ENCODE measurements around the gene TRMT6.

TRMT6 gene

GRCh38 chr20:5933802-5934436 lies 16.4 kb downstream of the TRMT6 start:
- no peak for DNase-seq (ENCODE audit: low spot score)
- peaks cover 0 to 17% of the 10 kb centered on the region in 2 donors for H3K36me3 ChIP-seq (replicated peaks in 1 of 2; ENCODE audit: control insufficient read depth in 2 of 2, insufficient read depth in 2 of 2, low read length in 2 of 2)
- H4K91ac ChIP-seq (ENCODE audit: low read depth, low read length, poor library complexity) = no peak overlapping the region

GRCh38 chr20:5932796-5933195 lies 17.5 kb downstream of the TRMT6 start:
- H2AFZ ChIP-seq (ENCODE audit: low read length) = no peak overlapping the region
- H4K8ac ChIP-seq (ENCODE audit: low read depth, low read length) = no peak overlapping the region
- H3K79me1 ChIP-seq (ENCODE audit: low read depth, low read length) = no peaks in the 10 kb centered on the region
- H2BK15ac ChIP-seq (ENCODE audit: low read length) = no peak overlapping the region
- H3K36me3 ChIP-seq (replicated peaks in 1 of 2; ENCODE audit: control insufficient read depth in 2 of 2, insufficient read depth in 2 of 2, low read length in 2 of 2) = peaks cover 0 to 6% of the 10 kb centered on the region in 2 donors
- H4K91ac ChIP-seq (ENCODE audit: low read depth, low read length, poor library complexity) = no peak overlapping the region
- H2AK5ac ChIP-seq (ENCODE audit: low read depth, low read length) = no peak overlapping the region
- no peak overlapping the region for H3K23ac ChIP-seq (ENCODE audit: low read depth, low read length, poor library complexity)
- H3K27ac ChIP-seq (replicated peaks; ENCODE audit: low read length) = no peak overlapping the region
- no peak overlapping the region for H2BK120ac ChIP-seq (ENCODE audit: low read depth, low read length)
- H3K9ac ChIP-seq (ENCODE audit: low read depth, low read length, poor library complexity) = no peak overlapping the region
- no peak overlapping the region for H2BK5ac ChIP-seq (ENCODE audit: low read length)
- no peaks in the 10 kb centered on the region for H3K9me3 ChIP-seq (replicated peaks in 1 of 2; ENCODE audit: control insufficient read depth in 2 of 2, insufficient read depth in 1 of 2, low read depth in 1 of 2, low read length in 2 of 2)
- H3K4me1 ChIP-seq (ENCODE audit: control insufficient read depth in 2 of 2, insufficient read depth in 1 of 2, low read depth in 1 of 2, low read length in 2 of 2) = no peaks in the 10 kb centered on the region
- WGBS, 2 donors (ENCODE audit: extremely low coverage in 2 of 2, insufficient read length in 2 of 2, insufficient replicate concordance in 1 of 2) = no CpG with 5 or more reads among the region's 3 CpGs
- H2BK12ac ChIP-seq (ENCODE audit: low read length) = no peak overlapping the region
- no peak for DNase-seq (ENCODE audit: low spot score)
- H3K4me3 ChIP-seq (ENCODE audit: low read length in 2 of 2) = no peak overlapping the region
- H3K18ac ChIP-seq (ENCODE audit: low read length) = no peak overlapping the region
- peaks cover 0 to 2% (median 0%) of the 10 kb centered on the region in 3 experiments for H3K27me3 ChIP-seq (ENCODE audit: control insufficient read depth in 3 of 3, insufficient read depth in 3 of 3, low read depth in 1 of 3, low read length in 3 of 3)
- H3K14ac ChIP-seq (ENCODE audit: low read length) = no peak overlapping the region
- no peak overlapping the region for H3K4me2 ChIP-seq (ENCODE audit: insufficient read depth, low read length, poor library complexity, severe bottlenecking)
- no peak overlapping the region for H3K4ac ChIP-seq (ENCODE audit: low read length)

More at GRCh38 chr20:5933802-5934436, 16.4 kb downstream of the TRMT6 start:
- Histone ChIP-seq H4K8ac (ENCODE audit: low read depth, low read length) (no peak overlapping the region), H3K27ac (replicated peaks; ENCODE audit: low read length) (no peak overlapping the region), H2BK5ac (ENCODE audit: low read length) (no peak overlapping the region), H3K4me3 (ENCODE audit: low read length in 2 of 2) (no peak overlapping the region), H3K79me1 (ENCODE audit: low read depth, low read length) (no peaks in the 10 kb centered on the region), H3K18ac (ENCODE audit: low read length) (no peak overlapping the region), H3K9ac (ENCODE audit: low read depth, low read length, poor library complexity) (no peak overlapping the region), H2BK15ac (ENCODE audit: low read length) (no peak overlapping the region), H2BK120ac (ENCODE audit: low read depth, low read length) (no peak overlapping the region), H3K27me3 (ENCODE audit: control insufficient read depth in 3 of 3, insufficient read depth in 3 of 3, low read depth in 1 of 3, low read length in 3 of 3) (peaks cover 0 to 2% (median 0%) of the 10 kb centered on the region in 3 experiments), H2AFZ (ENCODE audit: low read length) (no peak overlapping the region), H3K9me3 (replicated peaks in 1 of 2; ENCODE audit: control insufficient read depth in 2 of 2, insufficient read depth in 1 of 2, low read depth in 1 of 2, low read length in 2 of 2) (no peaks in the 10 kb centered on the region), H3K14ac (ENCODE audit: low read length) (no peak overlapping the region), H3K23ac (ENCODE audit: low read depth, low read length, poor library complexity) (no peak overlapping the region), H2AK5ac (ENCODE audit: low read depth, low read length) (no peak overlapping the region), H3K4me2 (ENCODE audit: insufficient read depth, low read length, poor library complexity, severe bottlenecking) (no peak overlapping the region), H3K4ac (ENCODE audit: low read length) (no peak overlapping the region), H2BK12ac (ENCODE audit: low read length) (no peak overlapping the region), H3K4me1 (ENCODE audit: control insufficient read depth in 2 of 2, insufficient read depth in 1 of 2, low read depth in 1 of 2, low read length in 2 of 2) (no peaks in the 10 kb centered on the region)
- no CpG with 5 or more reads among the region's 7 CpGs for WGBS, 2 donors (ENCODE audit: extremely low coverage in 2 of 2, insufficient read length in 2 of 2, insufficient replicate concordance in 1 of 2)

GRCh38 chr20:5931411-5931810 lies 18.9 kb downstream of the TRMT6 start:
- H2AK5ac ChIP-seq (ENCODE audit: low read depth, low read length) = no peak overlapping the region
- WGBS, 2 donors (ENCODE audit: extremely low coverage in 2 of 2, insufficient read length in 2 of 2, insufficient replicate concordance in 1 of 2) = no CpG with 5 or more reads among the region's 3 CpGs
- H2BK5ac ChIP-seq (ENCODE audit: low read length) = no peak overlapping the region
- H3K14ac ChIP-seq (ENCODE audit: low read length) = no peak overlapping the region
- no peaks in the 10 kb centered on the region for H3K79me1 ChIP-seq (ENCODE audit: low read depth, low read length)
- no peak overlapping the region for H4K8ac ChIP-seq (ENCODE audit: low read depth, low read length)
- H2AFZ ChIP-seq (ENCODE audit: low read length) = no peak overlapping the region
- no peak overlapping the region for H3K27ac ChIP-seq (replicated peaks; ENCODE audit: low read length)
- H2BK15ac ChIP-seq (ENCODE audit: low read length) = no peak overlapping the region
- DNase-seq (ENCODE audit: low spot score) = no peak
- no peak overlapping the region for H3K18ac ChIP-seq (ENCODE audit: low read length)
- H3K36me3 ChIP-seq (replicated peaks in 1 of 2; ENCODE audit: control insufficient read depth in 2 of 2, insufficient read depth in 2 of 2, low read length in 2 of 2) = no peaks in the 10 kb centered on the region
- H2BK120ac ChIP-seq (ENCODE audit: low read depth, low read length) = no peak overlapping the region
- H3K9me3 ChIP-seq (replicated peaks in 1 of 2; ENCODE audit: control insufficient read depth in 2 of 2, insufficient read depth in 1 of 2, low read depth in 1 of 2, low read length in 2 of 2) = no peaks in the 10 kb centered on the region
- no peak overlapping the region for H2BK12ac ChIP-seq (ENCODE audit: low read length)
- no peak overlapping the region for H3K4ac ChIP-seq (ENCODE audit: low read length)
- H3K4me2 ChIP-seq (ENCODE audit: insufficient read depth, low read length, poor library complexity, severe bottlenecking) = no peak overlapping the region
- no peak overlapping the region for H3K4me3 ChIP-seq (ENCODE audit: low read length in 2 of 2)
- no peak overlapping the region for H3K23ac ChIP-seq (ENCODE audit: low read depth, low read length, poor library complexity)
- no peak overlapping the region for H3K9ac ChIP-seq (ENCODE audit: low read depth, low read length, poor library complexity)
- H4K91ac ChIP-seq (ENCODE audit: low read depth, low read length, poor library complexity) = no peak overlapping the region
- H3K4me1 ChIP-seq (ENCODE audit: control insufficient read depth in 2 of 2, insufficient read depth in 1 of 2, low read depth in 1 of 2, low read length in 2 of 2) = no peaks in the 10 kb centered on the region
- peaks cover 0 to 4% (median 0%) of the 10 kb centered on the region in 3 experiments for H3K27me3 ChIP-seq (ENCODE audit: control insufficient read depth in 3 of 3, insufficient read depth in 3 of 3, low read depth in 1 of 3, low read length in 3 of 3)

GRCh38 chr20:5928836-5929715 lies 21.3 kb downstream of the TRMT6 start:
- no peak overlapping the region for H3K18ac ChIP-seq (ENCODE audit: low read length)
- H3K27me3 ChIP-seq (ENCODE audit: control insufficient read depth in 3 of 3, insufficient read depth in 3 of 3, low read depth in 1 of 3, low read length in 3 of 3) = peaks cover 0 to 4% (median 0%) of the 10 kb centered on the region in 3 experiments
- H3K4me3 ChIP-seq (ENCODE audit: low read length in 2 of 2) = no peak overlapping the region
- H3K36me3 ChIP-seq (replicated peaks in 1 of 2; ENCODE audit: control insufficient read depth in 2 of 2, insufficient read depth in 2 of 2, low read length in 2 of 2) = no peaks in the 10 kb centered on the region
- no peak overlapping the region for H4K8ac ChIP-seq (ENCODE audit: low read depth, low read length)
- H3K4me2 ChIP-seq (ENCODE audit: insufficient read depth, low read length, poor library complexity, severe bottlenecking) = no peak overlapping the region
- no peak overlapping the region for H3K9ac ChIP-seq (ENCODE audit: low read depth, low read length, poor library complexity)
- no peak overlapping the region for H2BK5ac ChIP-seq (ENCODE audit: low read length)
- no peak overlapping the region for H2AK5ac ChIP-seq (ENCODE audit: low read depth, low read length)
- no peak overlapping the region for H3K27ac ChIP-seq (replicated peaks; ENCODE audit: low read length)
- no peak overlapping the region for H4K91ac ChIP-seq (ENCODE audit: low read depth, low read length, poor library complexity)
- no peak for DNase-seq (ENCODE audit: low spot score)
- no peaks in the 10 kb centered on the region for H3K79me1 ChIP-seq (ENCODE audit: low read depth, low read length)
- H2BK120ac ChIP-seq (ENCODE audit: low read depth, low read length) = no peak overlapping the region
- no peaks in the 10 kb centered on the region for H3K9me3 ChIP-seq (replicated peaks in 1 of 2; ENCODE audit: control insufficient read depth in 2 of 2, insufficient read depth in 1 of 2, low read depth in 1 of 2, low read length in 2 of 2)
- H3K4me1 ChIP-seq (ENCODE audit: control insufficient read depth in 2 of 2, insufficient read depth in 1 of 2, low read depth in 1 of 2, low read length in 2 of 2) = no peaks in the 10 kb centered on the region
- no peak overlapping the region for H3K14ac ChIP-seq (ENCODE audit: low read length)
- no CpG with 5 or more reads among the region's 8 CpGs for WGBS, 2 donors (ENCODE audit: extremely low coverage in 2 of 2, insufficient read length in 2 of 2, insufficient replicate concordance in 1 of 2)
- no peak overlapping the region for H3K4ac ChIP-seq (ENCODE audit: low read length)
- no peak overlapping the region for H2AFZ ChIP-seq (ENCODE audit: low read length)
- no peak overlapping the region for H2BK12ac ChIP-seq (ENCODE audit: low read length)
- no peak overlapping the region for H3K23ac ChIP-seq (ENCODE audit: low read depth, low read length, poor library complexity)
- H2BK15ac ChIP-seq (ENCODE audit: low read length) = no peak overlapping the region

Measured in neuronal stem cell (in vitro differentiated cells).